ENCODE results near the gene UCN3.
"Not testable (repeated sequence)": the region's sequence is repeated elsewhere in the genome, so short reads cannot be mapped to it uniquely, and the experiment has no call there.

UCN3 gene

DNA sequence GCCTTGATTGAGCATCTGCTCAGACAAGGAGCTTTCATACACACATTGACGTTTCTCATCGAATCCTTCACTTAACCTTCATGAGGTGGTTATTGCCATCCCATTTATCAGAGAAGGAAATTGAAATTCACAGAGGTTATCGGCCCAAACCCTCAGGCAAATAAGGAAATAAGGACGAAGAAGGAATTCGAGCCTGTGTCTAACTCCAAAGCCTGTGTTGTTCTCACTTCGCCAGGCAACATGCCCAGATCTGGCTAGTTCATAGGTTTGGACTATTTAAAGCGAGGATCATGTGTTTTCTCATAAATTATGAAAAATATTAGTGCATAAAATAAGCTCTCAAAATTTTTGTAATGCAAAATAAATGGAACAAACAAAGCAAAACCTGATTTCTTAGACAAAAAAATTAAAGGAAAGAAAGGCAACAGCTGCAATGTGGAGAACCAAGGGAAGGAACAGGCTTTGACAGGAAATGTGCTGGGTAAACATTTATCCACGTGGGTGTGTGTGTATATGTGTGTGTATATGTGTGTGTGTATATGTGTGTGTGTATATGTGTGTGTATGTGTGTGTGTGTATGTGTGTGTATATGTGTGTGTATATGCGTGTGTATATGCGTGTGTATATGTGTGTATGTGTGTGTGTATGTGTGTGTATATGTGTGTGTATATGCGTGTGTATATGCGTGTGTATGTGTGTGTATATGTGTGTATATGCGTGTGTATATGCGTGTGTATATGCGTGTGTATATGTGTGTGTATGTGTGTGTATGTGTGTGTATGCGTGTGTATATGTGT, 4.8 kb downstream of the UCN3 start:
- no peak for DNase-seq (ENCODE audit: low read depth)

DNA sequence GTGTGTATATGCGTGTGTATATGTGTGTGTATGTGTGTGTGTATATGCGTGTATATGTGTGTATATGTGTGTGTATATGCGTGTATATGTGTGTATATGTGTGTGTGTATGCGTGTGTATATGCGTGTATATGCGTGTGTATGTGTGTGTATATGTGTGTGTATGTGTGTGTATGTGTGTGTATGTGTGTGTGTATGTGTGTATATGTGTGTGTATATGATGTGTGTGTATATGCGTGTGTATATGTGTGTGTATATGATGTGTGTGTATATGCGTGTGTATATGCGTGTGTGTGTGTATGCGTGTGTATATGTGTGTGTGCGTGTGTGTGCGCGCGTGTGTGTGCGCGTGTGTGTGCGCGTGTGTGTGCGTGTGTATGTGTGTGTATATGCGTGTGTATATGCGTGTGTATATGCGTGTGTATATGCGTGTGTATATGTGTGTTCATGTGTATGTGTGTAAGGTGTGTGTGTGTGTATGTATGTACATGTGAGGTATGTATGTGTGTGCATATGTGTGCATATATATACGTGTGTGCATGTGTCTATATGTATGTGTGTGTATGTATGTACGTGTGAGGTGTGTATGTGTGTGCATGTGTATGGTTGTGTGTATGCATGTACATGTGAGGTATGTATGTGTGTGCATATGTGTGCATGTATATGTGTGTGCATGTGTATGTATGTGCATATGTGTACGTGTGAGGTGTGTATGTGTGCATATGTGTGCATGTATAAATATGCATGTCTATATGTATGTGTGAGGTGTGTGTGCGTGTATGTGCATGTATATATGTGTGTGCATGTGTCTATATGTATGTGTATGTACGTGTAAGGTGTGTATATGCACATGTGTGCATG, 6.0 kb downstream of the UCN3 start:
- no peak for DNase-seq (ENCODE audit: low read depth)

DNA sequence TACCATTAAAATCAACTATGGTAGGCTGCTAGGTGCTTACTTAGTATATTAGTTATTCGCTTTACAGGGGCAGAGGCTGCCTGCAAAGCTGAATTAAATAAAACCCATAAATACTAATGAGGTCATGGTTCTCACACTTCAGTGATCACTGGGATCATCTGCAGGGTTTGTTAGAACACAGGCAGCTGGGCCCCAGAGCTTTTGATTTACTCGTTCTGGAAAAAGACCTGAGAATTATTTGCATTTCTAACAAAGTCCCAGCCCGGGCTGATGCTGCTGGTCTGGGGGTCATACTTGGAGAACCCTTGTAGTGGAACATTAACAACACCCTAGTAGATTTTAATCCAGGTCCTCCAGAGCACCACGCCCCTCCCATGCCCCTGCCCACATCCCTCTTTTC, 8.5 kb downstream of the UCN3 start:
- DNase-seq (ENCODE audit: low read depth): no peak

- no peak for DNase-seq (ENCODE audit: low read depth)
Observed at GRCh38 chr10:5373891-5374611, 9.3 kb downstream of the UCN3 start.

- no peak for DNase-seq (ENCODE audit: low read depth)
Observed at GRCh38 chr10:5376450-5376849, 11.7 kb downstream of the UCN3 start.

DNA sequence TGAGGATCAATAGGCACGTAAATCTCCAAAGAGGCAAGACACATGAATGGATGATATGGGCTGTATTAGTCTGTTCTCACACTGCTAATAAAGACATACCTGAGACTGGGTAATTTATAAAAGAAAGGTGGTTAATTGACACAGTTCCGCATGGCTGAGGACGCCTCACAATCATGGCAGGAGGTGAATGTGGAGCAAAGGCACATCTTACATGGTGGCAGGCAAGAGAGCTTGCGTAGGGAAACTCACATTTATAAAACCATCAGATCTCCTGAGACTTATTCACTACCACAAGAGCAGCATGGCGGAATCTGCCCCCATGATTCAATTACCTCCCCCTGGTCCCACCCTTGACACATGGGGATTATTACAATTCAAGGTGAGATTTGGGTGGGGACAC, 14.4 kb downstream of the UCN3 start:
- not testable (repeated sequence) for DNase-seq (ENCODE audit: low read depth)

- DNase-seq (ENCODE audit: low read depth): not testable (repeated sequence)
Observed at GRCh38 chr10:5380395-5380794, 15.6 kb downstream of the UCN3 start.

DNA sequence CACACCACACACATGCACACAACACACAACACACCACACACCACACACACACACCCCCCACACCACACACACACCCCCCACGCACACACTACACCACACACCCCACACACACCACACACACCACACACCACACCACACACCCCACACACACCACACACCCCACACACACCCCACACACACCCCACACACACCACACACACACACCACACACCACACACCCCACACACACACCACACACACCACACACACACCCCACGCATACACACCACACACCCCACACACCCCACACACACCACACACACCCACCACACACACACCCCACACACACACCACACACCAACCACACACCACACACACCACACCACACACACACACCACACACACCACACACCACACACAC, 16.4 kb downstream of the UCN3 start:
- no peak for DNase-seq (ENCODE audit: low read depth)

DNA sequence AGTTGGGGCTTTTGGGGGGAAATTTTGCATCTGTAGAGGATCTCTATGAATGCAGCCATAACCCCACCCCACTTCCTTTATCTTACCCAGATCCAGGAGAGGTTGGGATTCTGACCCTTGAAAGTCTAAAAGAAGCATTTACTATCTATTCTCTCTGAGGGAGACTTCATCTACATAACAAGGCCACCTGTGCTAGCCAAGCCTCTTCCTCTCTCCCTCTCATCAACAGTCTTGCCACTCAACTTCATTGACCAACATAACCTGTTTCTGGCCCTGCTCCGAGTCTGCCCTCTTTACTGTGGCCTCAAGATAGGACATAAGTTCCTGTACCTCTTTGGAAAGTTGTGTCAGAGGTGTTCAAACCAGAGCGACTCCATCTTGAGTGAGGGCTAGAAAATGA, 20.5 kb downstream of the UCN3 start:
- DNase-seq (ENCODE audit: low read depth): no peak

GRCh38 chr10:5387169-5387568, 22.4 kb downstream of the UCN3 start:
- DNase-seq (ENCODE audit: low read depth): no peak

GRCh38 chr10:5390607-5391205, 25.9 kb downstream of the UCN3 start:
- no peak for DNase-seq (ENCODE audit: low read depth)

DNA sequence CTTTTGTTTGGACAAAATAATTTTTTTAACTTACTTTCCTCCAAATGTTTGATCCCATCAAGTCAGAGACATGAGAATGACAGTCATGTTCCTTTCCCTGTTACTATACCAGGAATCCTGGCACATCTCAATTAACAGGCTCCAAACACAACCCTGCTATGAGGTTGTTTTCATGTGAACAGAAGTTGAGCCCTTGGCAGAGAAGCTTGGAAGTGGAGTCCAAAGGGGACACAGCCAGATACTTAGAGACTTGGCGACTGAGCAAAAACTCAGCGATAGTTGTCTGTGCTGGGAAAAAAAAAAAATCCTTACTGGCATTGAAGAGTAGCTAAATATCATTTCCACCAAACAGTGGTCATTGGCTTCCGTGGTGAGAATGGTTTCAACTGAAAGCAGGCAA, 27.0 kb downstream of the UCN3 start:
- DNase-seq (ENCODE audit: low read depth): no peak

DNA sequence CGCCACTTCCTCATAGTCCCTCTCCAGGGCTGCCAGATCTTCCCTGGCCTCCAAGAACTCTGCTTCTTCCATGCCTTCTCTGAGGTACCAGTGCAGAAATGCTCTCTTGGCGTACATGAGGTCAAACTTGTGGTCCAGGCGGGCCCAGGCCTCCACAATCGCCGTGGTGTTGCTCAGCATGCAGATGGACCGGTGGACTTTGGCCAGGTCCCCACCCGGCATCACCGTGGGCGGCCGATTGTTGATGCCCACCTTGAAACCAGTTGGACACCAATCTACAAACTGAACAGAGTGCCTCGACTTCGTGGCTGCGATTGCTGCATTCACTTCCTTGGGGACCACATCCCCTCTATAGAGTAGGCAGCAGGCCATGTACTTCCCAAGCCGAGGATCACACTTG, 28.8 kb downstream of the UCN3 start:
- DNase-seq (ENCODE audit: low read depth): no peak

DNA sequence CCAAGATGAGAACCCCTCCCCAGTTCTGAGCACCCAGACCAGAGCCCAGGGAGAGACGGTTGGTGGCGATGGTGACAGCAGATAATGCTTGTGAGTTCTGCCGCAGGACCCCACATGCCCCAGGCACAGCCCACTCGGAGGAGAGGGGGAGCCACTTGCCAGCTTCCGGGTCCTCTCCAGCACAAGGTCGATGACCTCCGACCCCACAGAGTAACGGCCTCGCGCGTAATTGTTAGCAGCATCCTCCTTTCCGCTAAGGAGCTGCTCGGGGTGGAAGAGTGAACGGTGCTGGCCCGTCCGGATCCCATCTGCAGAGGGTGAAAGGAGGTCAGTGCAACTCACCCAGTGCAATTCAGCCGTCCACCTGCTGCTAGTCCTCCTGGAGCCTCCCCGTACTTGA, 30.4 kb downstream of the UCN3 start:
- DNase-seq (ENCODE audit: low read depth): no peak

DNA sequence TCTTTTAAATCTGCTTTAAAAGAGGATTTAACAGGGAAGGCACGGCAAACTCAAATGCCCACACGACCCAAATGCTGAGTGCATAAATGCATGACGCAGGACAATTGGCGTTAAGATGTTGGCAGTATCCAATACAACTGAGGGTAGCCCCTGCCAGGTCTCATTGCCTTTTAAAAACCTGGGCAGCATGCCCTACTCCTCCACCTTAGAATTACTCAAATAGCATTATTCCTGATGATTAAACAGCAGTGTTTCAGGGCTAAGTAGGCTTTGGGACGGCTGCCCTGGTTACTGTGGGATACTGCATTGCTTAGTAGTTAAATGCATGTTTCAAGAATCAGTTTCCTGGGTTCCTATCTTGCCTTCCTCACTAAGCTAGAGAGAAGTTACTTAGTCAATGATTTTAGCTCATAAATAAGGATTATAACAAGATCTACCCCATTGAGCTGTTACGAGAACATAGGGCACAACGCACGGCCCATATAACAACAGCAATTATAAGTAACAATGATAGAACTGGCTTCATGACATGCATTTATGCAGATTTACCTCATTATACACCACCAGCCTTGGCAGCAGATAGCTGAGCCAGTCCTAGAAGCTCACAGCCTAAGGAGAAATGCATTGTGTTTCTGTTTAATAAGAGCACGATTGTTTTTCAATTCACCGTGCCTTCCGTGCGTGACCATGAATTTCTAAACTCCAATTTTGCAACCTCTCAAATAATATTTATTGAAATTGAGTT, 32.0 kb downstream of the UCN3 start:
- DNase-seq (ENCODE audit: low read depth): no peak

- DNase-seq (ENCODE audit: low read depth): no peak
Observed at GRCh38 chr10:5399332-5399731, 34.6 kb downstream of the UCN3 start.

GRCh38 chr10:5400468-5401240, 35.9 kb downstream of the UCN3 start:
- no peak for DNase-seq (ENCODE audit: low read depth)

GRCh38 chr10:5402798-5403197, 38.0 kb downstream of the UCN3 start:
- no peak for DNase-seq (ENCODE audit: low read depth)

DNA sequence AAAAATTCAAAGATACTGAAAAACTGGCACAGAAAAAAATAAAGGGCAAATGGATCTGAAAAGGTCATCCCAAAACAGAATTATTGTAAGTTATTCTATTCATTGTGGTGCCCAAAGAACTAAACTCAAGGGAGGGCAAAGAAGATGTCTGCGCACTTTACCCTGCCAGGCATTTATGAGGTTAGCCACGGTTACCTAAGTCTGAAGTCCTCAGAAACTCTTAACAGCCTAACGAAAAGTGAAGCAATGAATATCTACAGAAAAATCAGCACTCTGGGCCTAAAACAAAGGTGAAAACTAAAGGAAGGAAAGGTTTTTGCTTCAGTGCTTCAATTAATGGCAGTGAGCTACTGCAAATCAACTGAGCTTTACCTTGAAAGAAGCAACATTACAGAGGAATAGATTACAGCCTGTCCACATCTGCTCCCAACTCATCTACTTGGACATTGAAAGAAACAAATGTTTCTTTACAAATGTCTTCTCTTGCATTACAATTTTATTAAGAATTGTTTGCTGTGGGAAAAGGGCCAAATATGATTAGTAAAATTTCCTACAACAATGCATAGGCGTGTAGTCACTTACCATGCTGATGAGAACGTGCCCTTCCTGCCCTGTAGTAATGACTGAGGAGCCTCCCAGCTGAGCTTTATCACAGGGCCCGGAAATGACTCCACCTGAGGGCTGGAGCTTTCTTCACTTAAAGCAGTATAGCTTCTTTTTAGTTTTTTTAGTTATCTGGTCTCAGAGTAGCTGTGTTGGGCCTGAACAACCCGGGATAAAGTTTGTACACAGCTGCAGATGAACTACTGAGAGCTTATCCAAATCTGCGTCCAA, 39.7 kb downstream of the UCN3 start, which contains the start of gene TUBAL3:
Gene TUBAL3 (minus strand): TSS at position 621 of the 834 bp plus-strand sequence. CDS start 36 bp downstream, at position 585.
- DNase-seq (ENCODE audit: low read depth): no peak

DNA sequence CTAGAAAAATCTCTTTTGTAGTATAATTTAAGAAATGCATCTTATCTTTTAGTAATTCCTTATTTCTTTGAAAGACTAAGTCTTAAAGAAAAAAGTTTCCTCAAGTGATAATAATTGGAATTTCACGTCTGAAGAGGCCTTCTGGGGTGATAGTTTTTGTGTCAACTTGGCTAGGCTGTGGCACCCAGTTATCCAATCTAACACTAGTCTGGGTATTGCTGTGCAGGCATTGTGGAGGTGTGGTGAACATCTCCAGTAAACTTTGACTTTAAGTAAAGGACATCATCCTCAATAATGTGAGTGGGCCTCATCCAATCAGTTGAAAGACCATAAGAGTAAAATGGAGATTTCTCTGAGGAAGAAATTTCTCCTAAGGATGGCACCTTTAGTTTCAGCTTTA, 42.2 kb downstream of the UCN3 start:
- DNase-seq (ENCODE audit: low read depth): no peak

All from activated T-cell treated with anti-CD3 and anti-CD28 coated beads for 24 hours (primary cell).